ENCODE data around the gene SHOC1.
"Not testable (repeated sequence)": the region's sequence is repeated elsewhere in the genome, so short reads cannot be mapped to it uniquely, and the experiment has no call there.

The SHOC1 gene

GRCh38 chr9:111825468-111826145 is 30.9 kb upstream of the SHOC1 start:
- H3K9me3 ChIP-seq (ENCODE audit: insufficient read depth, low read depth, low read length): no peaks in the 10 kb centered on the region
- H3K27ac ChIP-seq (ENCODE audit: low read length): no peak overlapping the region
- H3K36me3 ChIP-seq (ENCODE audit: insufficient read depth, low read depth, low read length): no peaks in the 10 kb centered on the region
- H3K4me1 ChIP-seq (ENCODE audit: insufficient read depth, low read length): no peaks in the 10 kb centered on the region
- no peaks in the 10 kb centered on the region for H3K27me3 ChIP-seq (ENCODE audit: insufficient read depth, low read length)
- H3K9ac ChIP-seq (ENCODE audit: low read depth, low read length): no peak overlapping the region
- H3K4me3 ChIP-seq (ENCODE audit: low read length): no peak overlapping the region

- Histone ChIP-seq H3K9me3 (ENCODE audit: insufficient read depth, low read depth, low read length) (no peaks in the 10 kb centered on the region), H3K27me3 (ENCODE audit: insufficient read depth, low read length) (no peaks in the 10 kb centered on the region), H3K36me3 (ENCODE audit: insufficient read depth, low read depth, low read length) (no peaks in the 10 kb centered on the region), H3K4me3 (ENCODE audit: low read length) (no peak overlapping the region), H3K27ac (ENCODE audit: low read length) (no peak overlapping the region), H3K4me1 (ENCODE audit: insufficient read depth, low read length) (no peaks in the 10 kb centered on the region), H3K9ac (ENCODE audit: low read depth, low read length) (no peak overlapping the region)
Measured at GRCh38 chr9:111821006-111821528, 26.3 kb upstream of the SHOC1 start.

- Histone ChIP-seq H3K4me3 (ENCODE audit: low read length) (no peak overlapping the region), H3K27me3 (ENCODE audit: insufficient read depth, low read length) (no peaks in the 10 kb centered on the region)
Measured at GRCh38 chr9:111819360-111819759, 24.6 kb upstream of the SHOC1 start.

GRCh38 chr9:111815285-111816070 is 20.7 kb upstream of the SHOC1 start:
- Histone ChIP-seq H3K36me3 (ENCODE audit: insufficient read depth, low read depth, low read length) (no peaks in the 10 kb centered on the region), H3K27ac (ENCODE audit: low read length) (no peak overlapping the region), H3K4me1 (ENCODE audit: insufficient read depth, low read length) (no peaks in the 10 kb centered on the region), H3K4me3 (ENCODE audit: low read length) (no peak overlapping the region), H3K9me3 (ENCODE audit: insufficient read depth, low read depth, low read length) (no peaks in the 10 kb centered on the region), H3K9ac (ENCODE audit: low read depth, low read length) (no peak overlapping the region), H3K27me3 (ENCODE audit: insufficient read depth, low read length) (no peaks in the 10 kb centered on the region)

More at GRCh38 chr9:111819360-111819759, 24.6 kb upstream of the SHOC1 start:
- Histone ChIP-seq H3K27ac (ENCODE audit: low read length) (no peak overlapping the region), H3K9ac (ENCODE audit: low read depth, low read length) (no peak overlapping the region), H3K4me1 (ENCODE audit: insufficient read depth, low read length) (no peaks in the 10 kb centered on the region), H3K9me3 (ENCODE audit: insufficient read depth, low read depth, low read length) (no peaks in the 10 kb centered on the region), H3K36me3 (ENCODE audit: insufficient read depth, low read depth, low read length) (no peaks in the 10 kb centered on the region)

- Histone ChIP-seq H3K9me3 (ENCODE audit: insufficient read depth, low read depth, low read length) (no peaks in the 10 kb centered on the region), H3K27ac (ENCODE audit: low read length) (no peak overlapping the region), H3K9ac (ENCODE audit: low read depth, low read length) (no peak overlapping the region), H3K36me3 (ENCODE audit: insufficient read depth, low read depth, low read length) (no peaks in the 10 kb centered on the region), H3K4me1 (ENCODE audit: insufficient read depth, low read length) (no peaks in the 10 kb centered on the region), H3K27me3 (ENCODE audit: insufficient read depth, low read length) (no peaks in the 10 kb centered on the region), H3K4me3 (ENCODE audit: low read length) (no peak overlapping the region)
Measured at GRCh38 chr9:111812337-111812736, 17.6 kb upstream of the SHOC1 start.

GRCh38 chr9:111810908-111811307 is 16.2 kb upstream of the SHOC1 start:
- H3K9ac ChIP-seq (ENCODE audit: low read depth, low read length): no peak overlapping the region
- H3K4me3 ChIP-seq (ENCODE audit: low read length): no peak overlapping the region
- no peaks in the 10 kb centered on the region for H3K27me3 ChIP-seq (ENCODE audit: insufficient read depth, low read length)
- no peaks in the 10 kb centered on the region for H3K36me3 ChIP-seq (ENCODE audit: insufficient read depth, low read depth, low read length)
- no peaks in the 10 kb centered on the region for H3K4me1 ChIP-seq (ENCODE audit: insufficient read depth, low read length)
- H3K9me3 ChIP-seq (ENCODE audit: insufficient read depth, low read depth, low read length): no peaks in the 10 kb centered on the region
- H3K27ac ChIP-seq (ENCODE audit: low read length): no peak overlapping the region

- not testable (repeated sequence) for H3K27ac ChIP-seq (ENCODE audit: low read length); H3K4me3 ChIP-seq (ENCODE audit: low read length); H3K4me1 ChIP-seq (ENCODE audit: insufficient read depth, low read length); H3K9ac ChIP-seq (ENCODE audit: low read depth, low read length); H3K27me3 ChIP-seq (ENCODE audit: insufficient read depth, low read length); H3K9me3 ChIP-seq (ENCODE audit: insufficient read depth, low read depth, low read length); H3K36me3 ChIP-seq (ENCODE audit: insufficient read depth, low read depth, low read length)
Measured at GRCh38 chr9:111810415-111810814, 15.7 kb upstream of the SHOC1 start.

- no peaks in the 10 kb centered on the region for H3K36me3 ChIP-seq (ENCODE audit: insufficient read depth, low read depth, low read length)
- no peaks in the 10 kb centered on the region for H3K4me1 ChIP-seq (ENCODE audit: insufficient read depth, low read length)
- H3K4me3 ChIP-seq (ENCODE audit: low read length): no peak overlapping the region
- no peak overlapping the region for H3K9ac ChIP-seq (ENCODE audit: low read depth, low read length)
- no peaks in the 10 kb centered on the region for H3K27me3 ChIP-seq (ENCODE audit: insufficient read depth, low read length)
- H3K9me3 ChIP-seq (ENCODE audit: insufficient read depth, low read depth, low read length): no peaks in the 10 kb centered on the region
- no peak overlapping the region for H3K27ac ChIP-seq (ENCODE audit: low read length)
Measured at GRCh38 chr9:111807197-111807596, 12.5 kb upstream of the SHOC1 start.

GRCh38 chr9:111806259-111806658 is 11.5 kb upstream of the SHOC1 start:
- H3K9ac ChIP-seq (ENCODE audit: low read depth, low read length): no peak overlapping the region
- no peak overlapping the region for H3K27ac ChIP-seq (ENCODE audit: low read length)
- H3K36me3 ChIP-seq (ENCODE audit: insufficient read depth, low read depth, low read length): no peaks in the 10 kb centered on the region
- no peaks in the 10 kb centered on the region for H3K4me1 ChIP-seq (ENCODE audit: insufficient read depth, low read length)
- no peak overlapping the region for H3K4me3 ChIP-seq (ENCODE audit: low read length)
- no peaks in the 10 kb centered on the region for H3K9me3 ChIP-seq (ENCODE audit: insufficient read depth, low read depth, low read length)
- no peaks in the 10 kb centered on the region for H3K27me3 ChIP-seq (ENCODE audit: insufficient read depth, low read length)

GRCh38 chr9:111805830-111806241 is 11.1 kb upstream of the SHOC1 start:
- Histone ChIP-seq H3K9me3 (ENCODE audit: insufficient read depth, low read depth, low read length) (no peaks in the 10 kb centered on the region), H3K4me1 (ENCODE audit: insufficient read depth, low read length) (no peaks in the 10 kb centered on the region), H3K4me3 (ENCODE audit: low read length) (no peak overlapping the region), H3K36me3 (ENCODE audit: insufficient read depth, low read depth, low read length) (no peaks in the 10 kb centered on the region), H3K9ac (ENCODE audit: low read depth, low read length) (no peak overlapping the region), H3K27ac (ENCODE audit: low read length) (no peak overlapping the region), H3K27me3 (ENCODE audit: insufficient read depth, low read length) (no peaks in the 10 kb centered on the region)

GRCh38 chr9:111805262-111805661 is 10.5 kb upstream of the SHOC1 start:
- no peak overlapping the region for H3K27ac ChIP-seq (ENCODE audit: low read length)
- no peak overlapping the region for H3K9ac ChIP-seq (ENCODE audit: low read depth, low read length)
- no peak overlapping the region for H3K4me3 ChIP-seq (ENCODE audit: low read length)
- H3K4me1 ChIP-seq (ENCODE audit: insufficient read depth, low read length): no peaks in the 10 kb centered on the region
- H3K9me3 ChIP-seq (ENCODE audit: insufficient read depth, low read depth, low read length): no peaks in the 10 kb centered on the region
- H3K36me3 ChIP-seq (ENCODE audit: insufficient read depth, low read depth, low read length): no peaks in the 10 kb centered on the region
- H3K27me3 ChIP-seq (ENCODE audit: insufficient read depth, low read length): no peaks in the 10 kb centered on the region

GRCh38 chr9:111804636-111805035 is 9.9 kb upstream of the SHOC1 start:
- Histone ChIP-seq H3K36me3 (ENCODE audit: insufficient read depth, low read depth, low read length) (no peaks in the 10 kb centered on the region), H3K27ac (ENCODE audit: low read length) (no peak overlapping the region), H3K27me3 (ENCODE audit: insufficient read depth, low read length) (no peaks in the 10 kb centered on the region), H3K9ac (ENCODE audit: low read depth, low read length) (no peak overlapping the region), H3K4me1 (ENCODE audit: insufficient read depth, low read length) (no peaks in the 10 kb centered on the region), H3K4me3 (ENCODE audit: low read length) (no peak overlapping the region), H3K9me3 (ENCODE audit: insufficient read depth, low read depth, low read length) (no peaks in the 10 kb centered on the region)

Data from iPS-20b (cell line).